Activated naive CD8-positive, alpha-beta T cell treated with anti-CD3 and anti-CD28 coated beads, Interleukin-2, amount 10 ng/mL, durations not matched to agents 7 days and 5 days (primary cell): ENCODE results near the gene SYNE2. TPM values are rescaled to one million over a fixed set of nuclear protein-coding genes. Genes with fewer than 3 reads are reported as not detected.
A peak's percentile ranks its signal among the peaks of the same experiment; 100 is the strongest.

Source experiments
- ATAC-seq: fragments of 150-1000 bp; cut with Tn5 transposase; one replicate; pipeline ENCODE4 v1.10.0; 2021; ENCODE audit warnings: low read depth, moderate library complexity
- POLR2A ChIA-PET: fragments of 350-600 bp; sonication (Branson Sonifier 250); formaldehyde crosslinking; loops from one replicate; lab custom pipeline; 2021; ENCODE audit warnings: antibody characterized with exemption; lab: Charles Lee
- DNase-seq: peaks from one replicate; pipeline ENCODE4 v3.0.0; 2021
- H3K27ac Mint-ChIP-seq: one replicate; pipeline ENCODE4 v1.8.0; 2022; ENCODE audit warnings: mild to moderate bottlenecking, mixed read lengths
- H3K27me3 Mint-ChIP-seq: one replicate; pipeline ENCODE4 v1.8.0; 2022; ENCODE audit warnings: mild to moderate bottlenecking, moderate library complexity, mixed read lengths
- H3K36me3 Mint-ChIP-seq: one replicate; pipeline ENCODE4 v1.8.0; 2021; ENCODE audit warnings: mild to moderate bottlenecking, mixed read lengths
- H3K4me1 Mint-ChIP-seq: one replicate; pipeline ENCODE4 v1.8.0; 2021; ENCODE audit warnings: mixed read lengths
- H3K4me3 Mint-ChIP-seq: one replicate; pipeline ENCODE4 v1.8.0; 2022; ENCODE audit warnings: mild to moderate bottlenecking, moderate library complexity, mixed read lengths
- H3K9me3 Mint-ChIP-seq: one replicate; pipeline ENCODE4 v1.8.0; 2021; ENCODE audit warnings: mixed read lengths
- total RNA-seq, 2 experiments: library from RNA; stranded (reverse); gene quantifications; one replicate each; pipeline ENCODE4 v1.2.3, GENCODE V29; 2021

SYNE2 gene
- total RNA-seq, 2 experiments from 2014 or later: 233 to 245 TPM

- Mint-ChIP-seq H3K27ac (no peak overlapping the region), H3K4me3 (no peak overlapping the region), H3K27me3 (no peaks in the 10 kb centered on the region), H3K4me1 (peaks cover 28% of the 10 kb centered on the region), H3K9me3 (no peaks in the 10 kb centered on the region), H3K36me3 (peaks cover 52% of the 10 kb centered on the region)
- POLR2A ChIA-PET: no interaction called here
- DNase-seq (no peak), ATAC-seq (no peak)
Measured at GRCh38 chr14:63878792-63879191, 26.0 kb downstream of the SYNE2 start.

- POLR2A ChIA-PET: no interaction called here
- peaks cover 46% of the 10 kb centered on the region for H3K36me3 Mint-ChIP-seq
- no peaks in the 10 kb centered on the region for H3K27me3 Mint-ChIP-seq
- ATAC-seq (no peak), DNase-seq (no peak)
- no peak overlapping the region for H3K4me3 Mint-ChIP-seq
- H3K9me3 Mint-ChIP-seq: no peaks in the 10 kb centered on the region
- H3K27ac Mint-ChIP-seq: no peak overlapping the region
- peaks cover 19% of the 10 kb centered on the region for H3K4me1 Mint-ChIP-seq
Measured at GRCh38 chr14:63881926-63882325, 29.1 kb downstream of the SYNE2 start.

GRCh38 chr14:63887899-63888298 is 35.1 kb downstream of the SYNE2 start:
- peaks cover 31% of the 10 kb centered on the region for H3K36me3 Mint-ChIP-seq
- ATAC-seq: no peak
- peaks cover 28% of the 10 kb centered on the region for H3K4me1 Mint-ChIP-seq
- H3K4me3 Mint-ChIP-seq: no peak overlapping the region
- no peaks in the 10 kb centered on the region for H3K9me3 Mint-ChIP-seq
- POLR2A ChIA-PET: interaction anchor here (0.7 kb wide), 1 partner anchor 13 kb away, joined by 3 read pairs; no protein-coding TSS in a partner anchor
- no peaks in the 10 kb centered on the region for H3K27me3 Mint-ChIP-seq
- H3K27ac Mint-ChIP-seq: no peak overlapping the region
- no peak for DNase-seq

- DNase-seq: no peak
- peaks cover 24% of the 10 kb centered on the region for H3K36me3 Mint-ChIP-seq
- H3K4me3 Mint-ChIP-seq: no peak overlapping the region
- H3K4me1 Mint-ChIP-seq: peaks cover 26% of the 10 kb centered on the region
- POLR2A ChIA-PET: no interaction called here
- no peaks in the 10 kb centered on the region for H3K27me3 Mint-ChIP-seq
- no peaks in the 10 kb centered on the region for H3K9me3 Mint-ChIP-seq
- H3K27ac Mint-ChIP-seq: peak overlapping the region; percentile 32
- ATAC-seq: no peak
Measured at GRCh38 chr14:63890553-63890952, 37.7 kb downstream of the SYNE2 start.

GRCh38 chr14:63891148-63891975 is 38.6 kb downstream of the SYNE2 start:
- Mint-ChIP-seq H3K4me1 (peaks cover 24% of the 10 kb centered on the region), H3K9me3 (no peaks in the 10 kb centered on the region), H3K27ac (no peak overlapping the region), H3K4me3 (no peak overlapping the region), H3K36me3 (peaks cover 22% of the 10 kb centered on the region), H3K27me3 (no peaks in the 10 kb centered on the region)
- DNase-seq (no peak), ATAC-seq (no peak)
- POLR2A ChIA-PET: no interaction called here

- Mint-ChIP-seq H3K4me1 (peaks cover 23% of the 10 kb centered on the region), H3K27ac (no peak overlapping the region), H3K36me3 (peaks cover 20% of the 10 kb centered on the region), H3K27me3 (no peaks in the 10 kb centered on the region), H3K9me3 (no peaks in the 10 kb centered on the region), H3K4me3 (no peak overlapping the region)
- no peak for ATAC-seq
- POLR2A ChIA-PET: no interaction called here
- DNase-seq: no peak
Measured at GRCh38 chr14:63892265-63892664, 39.5 kb downstream of the SYNE2 start.

- Mint-ChIP-seq H3K27ac (no peak overlapping the region), H3K9me3 (no peaks in the 10 kb centered on the region), H3K27me3 (no peaks in the 10 kb centered on the region), H3K4me3 (no peak overlapping the region), H3K4me1 (peaks cover 26% of the 10 kb centered on the region), H3K36me3 (peaks cover 20% of the 10 kb centered on the region)
- ATAC-seq: no peak
- DNase-seq: no peak
- POLR2A ChIA-PET: no interaction called here
Measured at GRCh38 chr14:63893701-63894458, 41.1 kb downstream of the SYNE2 start.

- Mint-ChIP-seq H3K9me3 (peaks cover under 1% of the 10 kb centered on the region), H3K27me3 (no peaks in the 10 kb centered on the region), H3K36me3 (peaks cover 28% of the 10 kb centered on the region), H3K27ac (no peak overlapping the region), H3K4me3 (no peak overlapping the region), H3K4me1 (peaks cover 28% of the 10 kb centered on the region)
- POLR2A ChIA-PET: no interaction called here
- ATAC-seq: no peak
- no peak for DNase-seq
Measured at GRCh38 chr14:63895510-63895909, 42.7 kb downstream of the SYNE2 start.

GRCh38 chr14:63896278-63896720 is 43.5 kb downstream of the SYNE2 start:
- peaks cover 30% of the 10 kb centered on the region for H3K36me3 Mint-ChIP-seq
- no peak overlapping the region for H3K27ac Mint-ChIP-seq
- H3K4me3 Mint-ChIP-seq: no peak overlapping the region
- no peaks in the 10 kb centered on the region for H3K27me3 Mint-ChIP-seq
- peaks cover 28% of the 10 kb centered on the region for H3K4me1 Mint-ChIP-seq
- DNase-seq: no peak
- peaks cover 1% of the 10 kb centered on the region for H3K9me3 Mint-ChIP-seq
- POLR2A ChIA-PET: no interaction called here
- no peak for ATAC-seq

GRCh38 chr14:63897721-63898163 is 44.9 kb downstream of the SYNE2 start:
- H3K27ac Mint-ChIP-seq: peak overlapping the region; percentile 18
- POLR2A ChIA-PET: no interaction called here
- no peak overlapping the region for H3K4me3 Mint-ChIP-seq
- H3K27me3 Mint-ChIP-seq: no peaks in the 10 kb centered on the region
- H3K4me1 Mint-ChIP-seq: peaks cover 25% of the 10 kb centered on the region
- H3K9me3 Mint-ChIP-seq: peaks cover 3% of the 10 kb centered on the region
- H3K36me3 Mint-ChIP-seq: peaks cover 31% of the 10 kb centered on the region
- no peak for ATAC-seq
- no peak for DNase-seq

GRCh38 chr14:63899953-63900352 is 47.1 kb downstream of the SYNE2 start:
- ATAC-seq: peak; percentile 49
- DNase-seq: no peak
- Mint-ChIP-seq H3K9me3 (peaks cover 3% of the 10 kb centered on the region), H3K27ac (peak overlapping the region; percentile 3), H3K4me3 (peak overlapping the region; percentile 46), H3K27me3 (no peaks in the 10 kb centered on the region), H3K36me3 (peaks cover 42% of the 10 kb centered on the region), H3K4me1 (peaks cover 34% of the 10 kb centered on the region)
- POLR2A ChIA-PET: no interaction called here

GRCh38 chr14:63901434-63902085 is 48.8 kb downstream of the SYNE2 start:
- peaks cover 39% of the 10 kb centered on the region for H3K4me1 Mint-ChIP-seq
- H3K36me3 Mint-ChIP-seq: peaks cover 52% of the 10 kb centered on the region
- DNase-seq (no peak), ATAC-seq (no peak)
- POLR2A ChIA-PET: interaction anchor here (0.6 kb wide), 2 partner anchors 14 to 32 kb away, joined by 3 read pairs; no protein-coding TSS in a partner anchor
- no peaks in the 10 kb centered on the region for H3K27me3 Mint-ChIP-seq
- H3K27ac Mint-ChIP-seq: no peak overlapping the region
- H3K9me3 Mint-ChIP-seq: peaks cover 3% of the 10 kb centered on the region
- H3K4me3 Mint-ChIP-seq: no peak overlapping the region

- Mint-ChIP-seq H3K4me3 (no peak overlapping the region), H3K36me3 (peaks cover 55% of the 10 kb centered on the region), H3K9me3 (peaks cover 3% of the 10 kb centered on the region), H3K4me1 (peaks cover 39% of the 10 kb centered on the region), H3K27ac (no peak overlapping the region), H3K27me3 (no peaks in the 10 kb centered on the region)
- POLR2A ChIA-PET: interaction anchor here (0.7 kb wide), 2 partner anchors 90 to 1404 kb away, joined by 4 read pairs; no protein-coding TSS in a partner anchor
- ATAC-seq: no peak
- no peak for DNase-seq
Measured at GRCh38 chr14:63902375-63902976, 49.7 kb downstream of the SYNE2 start.
